Suprapubic skin (tissue), 4 donors: Measurements from ENCODE around the gene FBXO3. TPM values are rescaled to one million over a fixed set of nuclear protein-coding genes. Genes with fewer than 3 reads are reported as not detected.

Experiments
- DNase-seq, 2 donors: peaks; one replicate each; pipeline ENCODE4 v3.0.0-alpha.2; 2019; ENCODE audit warnings: low spot score in 2 of 2
- H3K27ac ChIP-seq: fragments of 200-600 bp; sonication (generic); one replicate; pipeline ENCODE4 v1.5.1; 2019
- H3K27me3 ChIP-seq: fragments of 200-600 bp; sonication (generic); one replicate; pipeline ENCODE4 v1.5.1; 2019
- H3K36me3 ChIP-seq: fragments of 200-600 bp; sonication (generic); one replicate; pipeline ENCODE4 v1.5.1; 2019
- H3K4me1 ChIP-seq: fragments of 200-600 bp; sonication (generic); one replicate; pipeline ENCODE4 v1.5.1; 2019
- H3K4me3 ChIP-seq: fragments of 200-600 bp; sonication (generic); one replicate; pipeline ENCODE4 v1.5.1; 2019; ENCODE audit warnings: mild to moderate bottlenecking
- H3K9me3 ChIP-seq: fragments of 200-600 bp; sonication (generic); one replicate; pipeline ENCODE4 v1.5.1; 2019
- EP300 ChIP-seq: sonication (generic); formaldehyde crosslinking; IDR thresholded peaks from one replicate; pipeline ENCODE4 v1.6.1; 2017; ENCODE audit warnings: antibody characterized with exemption
- POLR2A ChIP-seq, 2 donors: fragments of 450-650 bp; IDR thresholded peaks; one replicate each; pipeline ENCODE4 v1.6.1; 2017; ENCODE audit warnings: antibody characterized with exemption in 2 of 2, mild to moderate bottlenecking in 2 of 2, moderate library complexity in 2 of 2
- POLR2AphosphoS5 ChIP-seq, 3 donors: sonication (generic); formaldehyde crosslinking; IDR thresholded peaks; one replicate each; pipeline ENCODE4 v1.6.1; 2017; ENCODE audit warnings: antibody characterized with exemption in 3 of 3
- WGBS: methylation state at CpG from one replicate; pipeline ENCODE4 v1.1.5; 2018; 5-methylcytosine and 5-hydroxymethylcytosine counted together
- total RNA-seq, 4 donors: library from RNA; depleted of rRNA; stranded (reverse); fragments of >200 nt; gene quantifications; one replicate each; pipeline ENCODE4 v1.1.0, GENCODE V29; 2016
- TF ChIP-seq, protein P1 (sequence below), 2 donors: fragments of 200-600 bp in 1 of 2; fragments of 450-650 bp in 1 of 2; sonication (generic) in 1 of 2; IDR thresholded peaks; one replicate each; pipeline ENCODE4 v1.5.1; 2016 to 2019; ENCODE audit warnings: antibody characterized with exemption in 2 of 2, mild to moderate bottlenecking in 1 of 2, moderate library complexity in 1 of 2

The FBXO3 gene
- total RNA-seq, 4 donors from 2014 or later, result 35.4 to 47.5 (median 44.3) TPM

DNA sequence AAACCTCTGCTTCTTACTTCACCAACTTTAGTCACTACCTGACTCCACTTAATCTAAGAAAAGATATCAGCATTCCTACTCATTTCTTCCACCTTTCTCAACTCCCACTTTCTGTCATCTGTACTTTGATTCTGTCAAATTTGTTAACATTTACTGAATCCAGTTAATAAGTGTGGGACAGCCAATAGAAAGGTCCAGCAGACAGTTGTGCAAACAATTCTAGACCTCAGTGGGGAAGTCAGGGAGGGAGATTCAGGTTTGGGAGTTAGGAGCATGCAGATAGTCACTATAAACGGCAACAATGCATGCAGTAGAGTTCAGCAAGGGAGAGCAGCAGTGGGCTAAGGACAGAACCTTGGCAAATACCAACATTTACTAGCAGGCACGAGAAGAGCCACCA is 4.1 kb downstream of the FBXO3 start:
- Histone ChIP-seq H3K36me3 (peaks cover 48% of the 10 kb centered on the region), H3K9me3 (no peaks in the 10 kb centered on the region), H3K4me3 (no peak overlapping the region), H3K4me1 (peaks cover 31% of the 10 kb centered on the region), H3K27ac (no peak overlapping the region), H3K27me3 (no peaks in the 10 kb centered on the region)
- TF ChIP-seq EP300 (no peak), POLR2A (IDR thresholded peaks at IDR 0.05) (no peak), POLR2AphosphoS5 (IDR thresholded peaks at IDR 0.05) (no peak)
- TF ChIP-seq, protein P1, sequence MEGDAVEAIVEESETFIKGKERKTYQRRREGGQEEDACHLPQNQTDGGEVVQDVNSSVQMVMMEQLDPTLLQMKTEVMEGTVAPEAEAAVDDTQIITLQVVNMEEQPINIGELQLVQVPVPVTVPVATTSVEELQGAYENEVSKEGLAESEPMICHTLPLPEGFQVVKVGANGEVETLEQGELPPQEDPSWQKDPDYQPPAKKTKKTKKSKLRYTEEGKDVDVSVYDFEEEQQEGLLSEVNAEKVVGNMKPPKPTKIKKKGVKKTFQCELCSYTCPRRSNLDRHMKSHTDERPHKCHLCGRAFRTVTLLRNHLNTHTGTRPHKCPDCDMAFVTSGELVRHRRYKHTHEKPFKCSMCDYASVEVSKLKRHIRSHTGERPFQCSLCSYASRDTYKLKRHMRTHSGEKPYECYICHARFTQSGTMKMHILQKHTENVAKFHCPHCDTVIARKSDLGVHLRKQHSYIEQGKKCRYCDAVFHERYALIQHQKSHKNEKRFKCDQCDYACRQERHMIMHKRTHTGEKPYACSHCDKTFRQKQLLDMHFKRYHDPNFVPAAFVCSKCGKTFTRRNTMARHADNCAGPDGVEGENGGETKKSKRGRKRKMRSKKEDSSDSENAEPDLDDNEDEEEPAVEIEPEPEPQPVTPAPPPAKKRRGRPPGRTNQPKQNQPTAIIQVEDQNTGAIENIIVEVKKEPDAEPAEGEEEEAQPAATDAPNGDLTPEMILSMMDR (IDR thresholded peaks at IDR 0.05), result no peak
- WGBS, result 88% methylated on average over 2 of the region's 2 CpGs
- DNase-seq, result no peak

DNA sequence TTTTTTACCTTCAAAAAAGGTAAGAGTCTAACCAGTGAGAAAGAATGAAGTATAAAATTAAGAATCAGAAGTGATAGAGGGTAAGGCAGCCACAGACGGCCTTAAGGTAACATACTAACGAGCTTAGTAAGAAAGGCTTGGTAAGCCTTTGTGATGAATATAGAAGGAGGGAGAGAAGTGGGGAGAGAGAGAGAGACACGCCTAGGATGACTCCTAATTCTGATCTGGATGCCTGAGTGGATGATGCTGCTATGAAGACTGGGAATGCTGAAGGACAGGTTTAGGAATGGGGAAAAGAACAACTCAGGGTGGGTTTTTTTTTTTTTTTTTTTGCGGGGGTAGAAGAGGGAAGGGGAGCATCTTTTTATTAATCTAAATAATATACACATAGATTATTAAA is 4.8 kb downstream of the FBXO3 start:
- no peak overlapping the region for H3K4me3 ChIP-seq
- WGBS, result 68% methylated on average over 4 of the region's 4 CpGs
- H3K36me3 ChIP-seq, result peaks cover 55% of the 10 kb centered on the region
- no peak for TF ChIP-seq EP300
- TF ChIP-seq POLR2AphosphoS5 (IDR thresholded peaks at IDR 0.05), result no peak
- H3K9me3 ChIP-seq, result no peaks in the 10 kb centered on the region
- H3K27me3 ChIP-seq, result no peaks in the 10 kb centered on the region
- H3K4me1 ChIP-seq, result peaks cover 25% of the 10 kb centered on the region
- DNase-seq, result no peak
- H3K27ac ChIP-seq, result no peak overlapping the region

DNA sequence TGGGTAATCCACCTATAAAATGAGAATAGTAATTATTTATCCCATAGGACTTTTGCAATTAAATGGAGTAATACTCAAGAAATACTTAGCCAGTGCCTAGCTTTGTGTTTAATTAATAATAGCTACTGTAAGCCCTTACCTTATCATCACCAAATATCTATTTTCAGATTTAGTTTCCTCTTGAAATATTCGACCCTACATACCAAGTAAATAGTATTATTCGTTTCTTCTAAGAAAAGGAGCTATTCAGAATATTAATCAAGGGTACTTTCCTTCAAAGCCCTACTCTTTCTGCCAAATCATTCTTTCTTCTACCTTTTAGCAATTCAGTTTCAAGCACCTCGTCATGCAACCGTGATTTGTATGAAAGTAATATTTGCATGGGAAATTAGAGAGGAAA is 6.7 kb downstream of the FBXO3 start:
- H3K4me1 ChIP-seq, result peaks cover 12% of the 10 kb centered on the region
- H3K4me3 ChIP-seq, result no peak overlapping the region
- no peak for TF ChIP-seq POLR2A (IDR thresholded peaks at IDR 0.05)
- no peak for TF ChIP-seq POLR2AphosphoS5 (IDR thresholded peaks at IDR 0.05)
- TF ChIP-seq, protein P1 (IDR thresholded peaks at IDR 0.05), result no peak
- TF ChIP-seq EP300, result no peak
- WGBS, result 91% methylated on average over 4 of the region's 4 CpGs
- H3K27ac ChIP-seq, result no peak overlapping the region
- DNase-seq, result no peak
- H3K36me3 ChIP-seq, result peaks cover 74% of the 10 kb centered on the region
- H3K27me3 ChIP-seq, result no peaks in the 10 kb centered on the region
- H3K9me3 ChIP-seq, result no peaks in the 10 kb centered on the region

DNA sequence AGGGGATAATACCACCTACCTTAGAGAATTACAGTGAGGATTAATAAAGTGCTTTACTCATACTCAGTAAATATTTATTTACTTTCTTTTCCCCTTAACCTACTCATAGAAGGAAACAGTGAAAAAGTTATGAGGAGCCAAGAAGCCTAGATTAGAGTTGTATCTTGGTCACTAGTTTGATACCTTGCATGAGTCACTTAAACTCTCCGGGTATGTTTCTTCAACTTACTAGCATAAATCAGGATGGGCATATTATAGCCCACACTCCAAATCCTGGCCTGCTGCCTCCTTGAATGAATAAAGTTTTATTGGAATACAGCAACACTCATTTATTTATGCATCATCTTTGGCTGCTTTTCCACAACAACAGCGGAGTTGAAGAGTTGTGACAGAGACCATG is 8.2 kb downstream of the FBXO3 start:
- no peak for TF ChIP-seq POLR2A (IDR thresholded peaks at IDR 0.05)
- TF ChIP-seq EP300, result no peak
- no peak for TF ChIP-seq POLR2AphosphoS5 (IDR thresholded peaks at IDR 0.05)
- TF ChIP-seq, protein P1 (IDR thresholded peaks at IDR 0.05), result no peak
- WGBS, result 89% methylated on average over 2 of the region's 2 CpGs
- Histone ChIP-seq H3K9me3 (no peaks in the 10 kb centered on the region), H3K27ac (no peak overlapping the region), H3K27me3 (no peaks in the 10 kb centered on the region), H3K36me3 (peaks cover 74% of the 10 kb centered on the region), H3K4me1 (no peaks in the 10 kb centered on the region), H3K4me3 (no peak overlapping the region)
- no peak for DNase-seq

DNA sequence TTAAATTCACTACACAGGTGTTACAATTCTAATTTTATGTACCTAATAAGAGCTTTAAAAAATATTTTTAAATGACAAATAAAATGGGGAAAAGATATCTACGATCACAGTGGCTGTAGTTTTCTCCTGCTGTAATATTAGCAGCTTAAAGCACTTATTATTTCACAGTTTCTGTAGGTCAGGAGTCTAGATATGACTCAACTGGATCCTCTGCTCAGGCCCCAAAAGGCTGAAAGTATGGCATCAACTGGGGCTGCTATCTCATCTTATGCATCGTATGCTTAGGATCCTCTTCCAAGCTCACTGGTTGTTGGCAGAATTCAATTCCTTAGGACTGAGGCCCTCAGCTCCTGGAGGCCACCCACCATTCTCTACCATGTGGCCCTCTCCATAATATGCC is 12.8 kb downstream of the FBXO3 start:
- no peak for DNase-seq
- H3K36me3 ChIP-seq, result peaks cover 77% of the 10 kb centered on the region

More for the DNA sequence above, 12.8 kb downstream of the FBXO3 start:
- Histone ChIP-seq H3K4me1 (no peaks in the 10 kb centered on the region), H3K9me3 (no peaks in the 10 kb centered on the region), H3K27ac (no peak overlapping the region), H3K4me3 (no peak overlapping the region), H3K27me3 (no peaks in the 10 kb centered on the region)
- WGBS, result 86% methylated on average over 2 of the region's 2 CpGs
- TF ChIP-seq EP300, result no peak
- TF ChIP-seq, protein P1 (IDR thresholded peaks at IDR 0.05), result no peak
- no peak for TF ChIP-seq POLR2AphosphoS5 (IDR thresholded peaks at IDR 0.05)
- TF ChIP-seq POLR2A (IDR thresholded peaks at IDR 0.05), result no peak
